GM20431 (cell line): ENCODE measurements around the gene BRI3BP.
"Not testable (repeated sequence)": the region's sequence is repeated elsewhere in the genome, so short reads cannot be mapped to it uniquely, and the experiment has no call there.

ENCODE experiments used
- in situ Hi-C: fragments of 300-500 bp; cut with MseI, MboI; formaldehyde crosslinking; loops from one replicate; pipeline ENCODE4 v1.15.0; 2020; ENCODE audit warnings: low sequenced_read_pairs; ENCODE audit not compliant: unreplicated experiment

Gene BRI3BP

GRCh38 chr12:125057708-125058107 lies 64.3 kb downstream of the BRI3BP start:
- in situ Hi-C loops = no loop called here

- in situ Hi-C loops = no loop called here
Observed at GRCh38 chr12:125061229-125061628, 67.8 kb downstream of the BRI3BP start.

- in situ Hi-C loops = not testable (repeated sequence)
Observed at GRCh38 chr12:125063522-125063921, 70.1 kb downstream of the BRI3BP start.

GRCh38 chr12:125064492-125064891 lies 71.0 kb downstream of the BRI3BP start:
- in situ Hi-C loops = no loop called here

- in situ Hi-C loops = no loop called here
Observed at GRCh38 chr12:125065021-125065918, 71.8 kb downstream of the BRI3BP start, which contains the start of gene AACS. Gene AACS (plus strand): TSS chr12:125065435. CDS start chr12:125065585, 150 bp downstream.

- in situ Hi-C loops = no loop called here
Observed at GRCh38 chr12:125065919-125066570, 72.6 kb downstream of the BRI3BP start.

- in situ Hi-C loops = no loop called here
Observed at GRCh38 chr12:125068391-125068790, 74.9 kb downstream of the BRI3BP start.

GRCh38 chr12:125069616-125070015 lies 76.2 kb downstream of the BRI3BP start:
- in situ Hi-C loops = no loop called here

GRCh38 chr12:125070112-125070511 lies 76.7 kb downstream of the BRI3BP start:
- in situ Hi-C loops = no loop called here

- in situ Hi-C loops = no loop called here
Observed at GRCh38 chr12:125070661-125071390, 77.4 kb downstream of the BRI3BP start.

- in situ Hi-C loops = no loop called here
Observed at GRCh38 chr12:125071456-125071855, 78.0 kb downstream of the BRI3BP start.

GRCh38 chr12:125072496-125072895 lies 79.1 kb downstream of the BRI3BP start:
- in situ Hi-C loops = no loop called here

GRCh38 chr12:125074294-125074693 lies 80.8 kb downstream of the BRI3BP start:
- in situ Hi-C loops = not testable (repeated sequence)

- in situ Hi-C loops = no loop called here
Observed at GRCh38 chr12:125076103-125076502, 82.7 kb downstream of the BRI3BP start.

- in situ Hi-C loops = no loop called here
Observed at GRCh38 chr12:125079084-125079483, 85.6 kb downstream of the BRI3BP start.

GRCh38 chr12:125079648-125080645 lies 86.5 kb downstream of the BRI3BP start:
- in situ Hi-C loops = no loop called here
